Measurements from ENCODE around the gene MECP2.
A peak's percentile ranks its signal among the peaks of the same experiment; 100 is the strongest.

Gene MECP2

DNA sequence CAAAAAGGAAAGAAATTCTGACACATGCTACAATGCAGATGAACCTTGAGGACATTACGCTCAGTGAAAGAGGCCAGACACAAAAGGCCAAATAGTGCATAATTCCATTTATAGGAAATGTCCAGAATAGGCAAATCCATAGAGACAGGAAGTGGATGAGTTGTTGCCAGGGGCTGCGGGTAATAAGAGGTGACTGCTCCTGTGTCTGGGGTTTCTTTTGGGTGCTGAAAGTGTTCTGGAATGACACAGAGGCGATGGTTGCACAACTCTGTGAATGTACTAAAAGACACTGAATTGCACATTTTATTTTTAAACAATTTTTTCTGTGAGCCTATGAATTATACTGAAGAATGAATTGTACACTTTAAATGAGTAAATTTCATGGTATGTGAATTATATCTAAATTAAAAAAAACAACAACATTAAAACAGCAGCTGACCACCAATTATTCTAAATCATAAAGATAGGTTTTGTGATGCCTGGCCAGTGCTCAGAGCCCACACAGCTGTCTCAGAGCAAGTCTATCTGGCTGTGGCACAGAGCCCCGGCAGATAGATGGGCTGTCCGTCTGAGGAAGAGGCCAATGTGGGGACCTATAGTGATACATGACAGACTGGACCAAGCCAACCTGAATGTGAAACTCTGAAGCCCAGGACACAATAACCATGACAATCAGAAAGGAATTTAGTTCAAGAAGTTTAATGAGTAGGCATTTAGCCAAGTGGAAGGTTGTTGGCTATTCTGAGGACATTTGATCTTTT, 54.3 kb downstream of the MECP2 start:
- H3K4me3 Mint-ChIP-seq: no peak overlapping the region
- peaks cover 42% of the 10 kb centered on the region for H3K4me1 Mint-ChIP-seq (ENCODE audit: low read depth)
- H3K27me3 Mint-ChIP-seq: no peaks in the 10 kb centered on the region
- H3K36me3 Mint-ChIP-seq (ENCODE audit: low read depth): peaks cover 47% of the 10 kb centered on the region
- no peak overlapping the region for H3K27ac Mint-ChIP-seq
- H3K9me3 Mint-ChIP-seq: no peaks in the 10 kb centered on the region
- intact Hi-C loops (cut with micrococcal nuclease): no loop called here

DNA sequence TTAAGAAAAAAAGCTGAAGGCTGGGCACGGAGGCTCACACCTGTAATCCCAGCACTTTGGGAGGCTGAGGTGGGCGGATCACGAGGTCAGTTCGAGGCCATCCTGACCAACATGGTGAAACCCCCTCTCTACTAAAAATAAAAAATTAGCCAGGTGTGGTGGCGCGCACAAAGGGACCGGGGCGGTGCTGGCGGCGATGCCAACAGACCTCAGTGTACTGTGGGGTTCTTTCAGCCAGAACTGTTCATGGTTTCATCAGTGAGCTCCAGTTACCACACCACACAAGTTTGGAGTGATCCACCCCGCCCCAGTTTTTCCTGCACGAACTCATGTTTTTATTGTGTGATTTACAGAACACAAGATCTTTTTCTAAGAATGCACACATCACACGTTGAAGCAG, 56.7 kb downstream of the MECP2 start:
- peaks cover 28% of the 10 kb centered on the region for H3K4me1 Mint-ChIP-seq (ENCODE audit: low read depth)
- peaks cover 33% of the 10 kb centered on the region for H3K36me3 Mint-ChIP-seq (ENCODE audit: low read depth)
- no peak overlapping the region for H3K4me3 Mint-ChIP-seq
- intact Hi-C loops (cut with micrococcal nuclease): no loop called here
- no peaks in the 10 kb centered on the region for H3K9me3 Mint-ChIP-seq
- H3K27ac Mint-ChIP-seq: peak overlapping the region; percentile 46
- no peaks in the 10 kb centered on the region for H3K27me3 Mint-ChIP-seq

DNA sequence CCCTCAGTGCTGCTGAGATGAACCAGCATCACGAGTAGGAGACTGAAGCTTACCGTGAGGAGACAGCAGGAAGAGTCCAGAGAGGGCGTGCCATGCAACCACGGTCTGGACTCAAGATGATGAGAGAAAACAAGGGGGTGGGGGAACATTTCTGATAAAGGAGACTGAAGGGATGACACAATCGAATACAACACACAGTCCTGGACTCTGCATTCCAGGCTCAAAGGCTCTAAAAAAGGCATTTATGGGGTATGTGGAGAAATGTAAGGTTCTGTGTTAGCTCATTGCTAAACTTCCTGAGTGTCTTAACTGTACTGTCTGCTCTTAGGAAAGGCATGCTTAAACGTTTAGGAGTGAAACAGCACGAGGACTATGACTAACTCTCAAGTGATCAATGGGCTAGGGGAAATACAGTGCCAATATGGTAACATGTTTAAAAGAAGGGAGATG, 57.2 kb downstream of the MECP2 start:
- intact Hi-C loops (cut with micrococcal nuclease): no loop called here
- Mint-ChIP-seq H3K4me1 (ENCODE audit: low read depth) (peaks cover 23% of the 10 kb centered on the region), H3K4me3 (no peak overlapping the region), H3K36me3 (ENCODE audit: low read depth) (peaks cover 33% of the 10 kb centered on the region), H3K27me3 (no peaks in the 10 kb centered on the region), H3K27ac (peak overlapping the region; percentile 46), H3K9me3 (no peaks in the 10 kb centered on the region)

- intact Hi-C loops (cut with micrococcal nuclease): no loop called here
- no peaks in the 10 kb centered on the region for H3K9me3 Mint-ChIP-seq
- peaks cover 40% of the 10 kb centered on the region for H3K36me3 Mint-ChIP-seq (ENCODE audit: low read depth)
- H3K4me1 Mint-ChIP-seq (ENCODE audit: low read depth): peaks cover 23% of the 10 kb centered on the region
- no peaks in the 10 kb centered on the region for H3K27me3 Mint-ChIP-seq
- H3K4me3 Mint-ChIP-seq: no peak overlapping the region
- peak overlapping the region; percentile 46 for H3K27ac Mint-ChIP-seq
Observed at GRCh38 chrX:154039577-154039976, 57.9 kb downstream of the MECP2 start.

DNA sequence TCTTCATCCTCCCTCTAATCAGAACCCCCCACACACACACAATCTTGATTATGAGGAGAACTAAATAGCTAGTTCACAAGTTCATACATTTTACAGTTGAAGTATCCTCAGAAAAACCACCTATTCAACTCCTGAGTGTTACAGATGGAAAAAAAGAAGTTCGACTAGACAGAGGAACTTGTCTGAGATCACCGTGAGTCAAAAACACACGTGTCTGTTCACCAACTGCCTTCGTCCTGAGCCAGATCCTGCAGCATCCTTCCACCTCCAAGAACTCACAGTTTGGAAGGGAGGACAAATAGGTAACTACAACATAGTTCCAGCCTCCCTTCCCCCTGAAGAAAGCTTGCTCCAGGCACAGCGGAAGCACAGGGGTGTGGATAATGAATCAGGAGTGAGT, 58.9 kb downstream of the MECP2 start:
- no peaks in the 10 kb centered on the region for H3K9me3 Mint-ChIP-seq
- intact Hi-C loops (cut with micrococcal nuclease): no loop called here
- peak overlapping the region; percentile 30 for H3K27ac Mint-ChIP-seq
- H3K4me3 Mint-ChIP-seq: no peak overlapping the region
- peaks cover 23% of the 10 kb centered on the region for H3K4me1 Mint-ChIP-seq (ENCODE audit: low read depth)
- H3K36me3 Mint-ChIP-seq (ENCODE audit: low read depth): peaks cover 48% of the 10 kb centered on the region
- H3K27me3 Mint-ChIP-seq: no peaks in the 10 kb centered on the region

DNA sequence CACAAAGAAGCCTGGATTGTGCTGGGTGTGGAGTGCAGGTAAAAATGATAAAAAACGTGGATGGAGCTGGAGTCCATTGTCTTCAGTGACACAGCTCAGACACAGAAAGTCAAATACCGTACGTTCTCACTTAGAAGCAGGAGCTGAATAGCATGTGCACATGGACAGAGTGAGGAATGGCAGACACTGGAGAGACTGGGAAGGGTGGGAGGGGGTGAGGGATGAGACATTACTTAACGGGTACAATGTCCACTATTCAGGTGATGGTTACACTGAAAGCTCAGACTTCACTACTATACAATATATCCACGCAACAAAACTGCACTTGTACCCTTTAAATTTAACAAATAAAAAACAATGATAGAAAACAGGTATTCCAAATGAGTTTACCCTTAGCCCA, 59.8 kb downstream of the MECP2 start:
- Mint-ChIP-seq H3K9me3 (no peaks in the 10 kb centered on the region), H3K27ac (no peak overlapping the region), H3K4me3 (no peak overlapping the region), H3K36me3 (ENCODE audit: low read depth) (peaks cover 56% of the 10 kb centered on the region), H3K27me3 (no peaks in the 10 kb centered on the region), H3K4me1 (ENCODE audit: low read depth) (peaks cover 23% of the 10 kb centered on the region)
- intact Hi-C loops (cut with micrococcal nuclease): no loop called here

- H3K4me1 Mint-ChIP-seq (ENCODE audit: low read depth): peaks cover 33% of the 10 kb centered on the region
- H3K36me3 Mint-ChIP-seq (ENCODE audit: low read depth): peaks cover 68% of the 10 kb centered on the region
- H3K9me3 Mint-ChIP-seq: no peaks in the 10 kb centered on the region
- H3K27ac Mint-ChIP-seq: no peak overlapping the region
- H3K4me3 Mint-ChIP-seq: no peak overlapping the region
- no peaks in the 10 kb centered on the region for H3K27me3 Mint-ChIP-seq
- intact Hi-C loops (cut with micrococcal nuclease): no loop called here
Observed at GRCh38 chrX:154036513-154036912, 61.0 kb downstream of the MECP2 start.

- Mint-ChIP-seq H3K36me3 (ENCODE audit: low read depth) (peaks cover 82% of the 10 kb centered on the region), H3K27me3 (no peaks in the 10 kb centered on the region), H3K9me3 (no peaks in the 10 kb centered on the region), H3K27ac (no peak overlapping the region), H3K4me1 (ENCODE audit: low read depth) (peaks cover 24% of the 10 kb centered on the region), H3K4me3 (no peak overlapping the region)
- intact Hi-C loops (cut with micrococcal nuclease): no loop called here
Observed at GRCh38 chrX:154033848-154034247, 63.7 kb downstream of the MECP2 start.

DNA sequence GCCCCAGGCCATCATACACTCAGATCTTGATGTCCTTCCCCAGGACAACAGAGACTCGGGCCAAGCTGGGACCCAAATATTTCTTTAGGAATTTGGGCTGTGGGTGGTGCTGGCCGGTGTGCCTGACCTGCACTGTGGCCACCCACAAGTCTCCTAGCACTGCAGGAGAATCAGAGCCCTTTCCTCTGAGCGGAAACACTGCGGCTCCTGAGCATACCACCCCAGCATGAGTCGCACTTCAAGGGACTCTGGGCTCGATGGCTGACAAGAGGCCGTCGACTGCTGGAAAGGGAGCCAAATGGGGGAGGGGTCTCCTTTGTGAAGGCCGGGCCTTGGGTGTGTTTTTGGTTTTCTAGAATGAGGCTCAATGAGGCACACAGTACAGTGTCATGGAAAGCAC, 64.9 kb downstream of the MECP2 start:
- intact Hi-C loops (cut with micrococcal nuclease): no loop called here
- Mint-ChIP-seq H3K4me1 (ENCODE audit: low read depth) (peaks cover 22% of the 10 kb centered on the region), H3K27ac (no peak overlapping the region), H3K4me3 (no peak overlapping the region), H3K36me3 (ENCODE audit: low read depth) (peaks cover 88% of the 10 kb centered on the region), H3K9me3 (no peaks in the 10 kb centered on the region), H3K27me3 (no peaks in the 10 kb centered on the region)

DNA sequence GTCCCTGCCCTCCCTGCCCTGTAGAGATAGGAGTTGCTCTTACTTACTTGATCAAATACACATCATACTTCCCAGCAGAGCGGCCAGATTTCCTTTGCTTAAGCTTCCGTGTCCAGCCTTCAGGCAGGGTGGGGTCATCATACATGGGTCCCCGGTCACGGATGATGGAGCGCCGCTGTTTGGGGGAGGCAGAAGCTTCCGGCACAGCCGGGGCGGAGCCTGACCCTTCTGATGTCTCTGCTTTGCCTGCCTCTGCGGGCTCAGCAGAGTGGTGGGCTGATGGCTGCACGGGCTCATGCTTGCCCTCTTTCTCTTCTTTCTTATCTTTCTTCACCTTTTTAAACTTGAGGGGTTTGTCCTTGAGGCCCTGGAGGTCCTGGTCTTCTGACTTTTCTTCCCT, 65.4 kb downstream of the MECP2 start:
- no peaks in the 10 kb centered on the region for H3K9me3 Mint-ChIP-seq
- H3K36me3 Mint-ChIP-seq (ENCODE audit: low read depth): peaks cover 93% of the 10 kb centered on the region
- no peak overlapping the region for H3K4me3 Mint-ChIP-seq
- H3K27ac Mint-ChIP-seq: no peak overlapping the region
- H3K4me1 Mint-ChIP-seq (ENCODE audit: low read depth): peaks cover 22% of the 10 kb centered on the region
- no peaks in the 10 kb centered on the region for H3K27me3 Mint-ChIP-seq
- intact Hi-C loops (cut with micrococcal nuclease): no loop called here

DNA sequence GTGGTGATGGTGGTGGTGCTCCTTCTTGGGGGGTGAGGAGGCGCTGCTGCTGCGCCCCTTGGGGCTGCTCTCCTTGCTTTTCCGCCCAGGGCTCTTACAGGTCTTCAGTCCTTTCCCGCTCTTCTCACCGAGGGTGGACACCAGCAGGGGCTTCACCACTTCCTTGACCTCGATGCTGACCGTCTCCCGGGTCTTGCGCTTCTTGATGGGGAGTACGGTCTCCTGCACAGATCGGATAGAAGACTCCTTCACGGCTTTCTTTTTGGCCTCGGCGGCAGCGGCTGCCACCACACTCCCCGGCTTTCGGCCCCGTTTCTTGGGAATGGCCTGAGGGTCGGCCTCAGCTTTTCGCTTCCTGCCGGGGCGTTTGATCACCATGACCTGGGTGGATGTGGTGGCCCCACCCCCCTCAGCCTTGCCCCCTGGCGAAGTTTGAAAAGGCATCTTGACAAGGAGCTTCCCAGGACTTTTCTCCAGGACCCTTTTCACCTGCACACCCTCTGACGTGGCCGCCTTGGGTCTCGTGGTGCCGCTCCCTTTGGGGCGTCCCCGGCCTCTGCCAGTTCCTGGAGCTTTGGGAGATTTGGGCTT, 66.7 kb downstream of the MECP2 start:
- H3K27ac Mint-ChIP-seq: no peak overlapping the region
- no peaks in the 10 kb centered on the region for H3K9me3 Mint-ChIP-seq
- no peaks in the 10 kb centered on the region for H3K27me3 Mint-ChIP-seq
- intact Hi-C loops (cut with micrococcal nuclease): no loop called here
- peaks cover 92% of the 10 kb centered on the region for H3K36me3 Mint-ChIP-seq (ENCODE audit: low read depth)
- H3K4me3 Mint-ChIP-seq: no peak overlapping the region
- H3K4me1 Mint-ChIP-seq (ENCODE audit: low read depth): peaks cover 22% of the 10 kb centered on the region

DNA sequence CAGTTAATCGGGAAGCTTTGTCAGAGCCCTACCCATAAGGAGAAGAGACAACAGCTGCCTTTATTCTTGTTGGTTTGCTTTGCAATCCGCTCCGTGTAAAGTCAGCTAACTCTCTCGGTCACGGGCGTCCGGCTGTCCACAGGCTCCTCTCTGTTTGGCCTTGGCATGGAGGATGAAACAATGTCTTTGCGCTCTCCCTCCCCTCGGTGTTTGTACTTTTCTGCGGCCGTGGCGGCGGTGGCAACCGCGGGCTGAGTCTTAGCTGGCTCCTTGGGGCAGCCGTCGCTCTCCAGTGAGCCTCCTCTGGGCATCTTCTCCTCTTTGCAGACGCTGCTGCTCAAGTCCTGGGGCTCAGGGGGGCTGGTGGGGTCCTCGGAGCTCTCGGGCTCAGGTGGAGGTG, 67.3 kb downstream of the MECP2 start:
- H3K27me3 Mint-ChIP-seq: no peaks in the 10 kb centered on the region
- H3K4me3 Mint-ChIP-seq: no peak overlapping the region
- H3K36me3 Mint-ChIP-seq (ENCODE audit: low read depth): peaks cover 86% of the 10 kb centered on the region
- no peak overlapping the region for H3K27ac Mint-ChIP-seq
- intact Hi-C loops (cut with micrococcal nuclease): no loop called here
- peaks cover 22% of the 10 kb centered on the region for H3K4me1 Mint-ChIP-seq (ENCODE audit: low read depth)
- H3K9me3 Mint-ChIP-seq: no peaks in the 10 kb centered on the region

GRCh38 chrX:154029439-154029838, 68.1 kb downstream of the MECP2 start:
- peaks cover 80% of the 10 kb centered on the region for H3K36me3 Mint-ChIP-seq (ENCODE audit: low read depth)
- intact Hi-C loops (cut with micrococcal nuclease): no loop called here
- H3K4me1 Mint-ChIP-seq (ENCODE audit: low read depth): peaks cover 22% of the 10 kb centered on the region
- H3K9me3 Mint-ChIP-seq: no peaks in the 10 kb centered on the region
- no peak overlapping the region for H3K4me3 Mint-ChIP-seq
- H3K27me3 Mint-ChIP-seq: no peaks in the 10 kb centered on the region
- no peak overlapping the region for H3K27ac Mint-ChIP-seq

DNA sequence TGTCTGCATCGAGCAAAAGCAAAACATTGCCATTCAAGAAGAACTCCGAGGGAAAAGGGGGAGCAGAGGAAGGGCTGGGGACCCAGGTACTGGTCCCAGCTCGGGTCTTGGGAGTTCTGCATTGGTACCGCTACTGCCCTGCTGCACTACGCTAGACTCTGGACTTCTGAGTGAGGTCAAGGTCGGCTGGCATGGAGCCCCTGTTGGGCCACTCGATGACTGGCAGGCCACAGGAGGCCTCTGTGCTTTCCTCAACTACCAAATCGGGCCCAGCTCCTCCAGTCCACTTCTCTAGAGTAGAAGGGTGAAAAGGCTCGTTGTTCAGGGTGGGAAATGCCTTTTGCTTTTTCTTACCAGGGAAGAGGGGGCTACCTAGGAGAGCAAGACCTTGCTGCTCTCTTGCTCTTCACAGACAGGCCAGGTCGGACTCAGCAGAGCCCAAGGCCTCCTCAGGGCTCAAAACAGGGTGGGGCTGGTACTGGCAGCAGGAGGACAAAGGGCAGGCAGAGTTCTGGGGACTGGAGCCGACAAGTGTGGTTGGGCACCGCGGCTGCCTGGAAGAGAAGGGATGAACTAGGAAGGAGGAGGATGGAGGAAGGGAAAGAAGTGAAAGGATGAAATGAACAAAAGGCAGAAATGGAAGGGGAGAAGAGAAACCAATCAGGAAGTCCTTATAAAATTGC, 68.9 kb downstream of the MECP2 start:
- Mint-ChIP-seq H3K36me3 (ENCODE audit: low read depth) (peaks cover 72% of the 10 kb centered on the region), H3K27ac (no peak overlapping the region), H3K4me1 (ENCODE audit: low read depth) (peaks cover 22% of the 10 kb centered on the region), H3K27me3 (no peaks in the 10 kb centered on the region), H3K9me3 (no peaks in the 10 kb centered on the region), H3K4me3 (no peak overlapping the region)
- intact Hi-C loops (cut with micrococcal nuclease): no loop called here
